ENCODE measurements around the gene MROH7. TPM values are rescaled to one million over a fixed set of nuclear protein-coding genes. Genes with fewer than 3 reads are reported as not detected.

Gene MROH7
- total and polyA plus RNA-seq, 4 donors: 0.07 to 2.8 (median 0.58) TPM

DNA sequence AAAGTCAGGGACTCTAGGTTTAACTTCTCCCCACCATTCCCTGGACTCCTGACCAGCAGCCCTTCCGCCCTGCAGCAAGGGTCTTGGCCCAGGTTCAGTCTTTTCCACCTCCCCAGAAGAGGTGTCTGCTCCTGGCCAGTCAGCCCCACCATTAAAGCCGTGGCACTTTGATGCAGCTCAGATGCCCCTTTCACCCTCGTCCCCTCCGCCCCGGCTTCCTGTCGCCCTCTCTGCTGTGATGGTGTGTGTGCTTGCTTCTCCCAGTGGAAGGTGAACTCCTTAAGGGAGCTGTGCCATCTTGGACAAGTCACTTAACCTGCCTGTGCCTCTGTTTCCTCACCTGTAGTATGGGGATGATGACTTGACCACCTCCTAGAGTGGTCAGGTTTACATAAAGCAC, 56.3 kb downstream of the MROH7 start (continued):
- no peak for TF ChIP-seq REST (IDR thresholded peaks at IDR 0.05)

GRCh38 chr1:54698346-54698745, 56.8 kb downstream of the MROH7 start:
- no peaks in the 10 kb centered on the region for H3K27me3 ChIP-seq (ENCODE audit: control insufficient read depth in 4 of 4, insufficient read depth in 4 of 4, low read length in 3 of 4)
- TF ChIP-seq SP1 (IDR thresholded peaks at IDR 0.05) (no peak), JUND (IDR thresholded peaks at IDR 0.05) (no peak), EGR1 (IDR thresholded peaks at IDR 0.05; ENCODE audit: low read depth in 2 of 2) (no peak), FOXA1 (IDR thresholded peaks at IDR 0.05) (no peak), HNF4G (IDR thresholded peaks at IDR 0.05) (no peak), HNF4A (conservative IDR thresholded peaks at IDR 0.05) (no peak), NR2F2 (IDR thresholded peaks at IDR 0.05) (no peak), FOXA2 (IDR thresholded peaks at IDR 0.05) (no peak), RAD21 (IDR thresholded peaks at IDR 0.05) (no peak), REST (IDR thresholded peaks at IDR 0.05) (no peak)
- TF ChIP-seq, protein P1, sequence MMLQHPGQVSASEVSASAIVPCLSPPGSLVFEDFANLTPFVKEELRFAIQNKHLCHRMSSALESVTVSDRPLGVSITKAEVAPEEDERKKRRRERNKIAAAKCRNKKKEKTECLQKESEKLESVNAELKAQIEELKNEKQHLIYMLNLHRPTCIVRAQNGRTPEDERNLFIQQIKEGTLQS (IDR thresholded peaks at IDR 0.05): no peak
- WGBS: 86% methylated on average over 8 of the region's 8 CpGs
- H3K9me3 ChIP-seq (ENCODE audit: control insufficient read depth in 4 of 4, low read length in 3 of 4): no peaks in the 10 kb centered on the region
- H3K9ac ChIP-seq (ENCODE audit: low read depth in 1 of 2, low read length in 2 of 2): no peak overlapping the region
- no peak overlapping the region for H3K4me3 ChIP-seq (ENCODE audit: low read depth in 1 of 3, low read length in 3 of 3)
- H3K27ac ChIP-seq (ENCODE audit: low read depth in 1 of 2, low read length in 2 of 2): no peak overlapping the region
- no peaks in the 10 kb centered on the region for H3K4me1 ChIP-seq (ENCODE audit: control insufficient read depth in 4 of 4, insufficient read depth in 4 of 4, low read length in 3 of 4)
- peaks cover 0 to 24% (median 7%) of the 10 kb centered on the region in 4 donors for H3K36me3 ChIP-seq (ENCODE audit: control insufficient read depth in 4 of 4, insufficient read depth in 3 of 4, low read depth in 1 of 4, low read length in 3 of 4)
- no peak for DNase-seq (ENCODE audit: low spot score)

DNA sequence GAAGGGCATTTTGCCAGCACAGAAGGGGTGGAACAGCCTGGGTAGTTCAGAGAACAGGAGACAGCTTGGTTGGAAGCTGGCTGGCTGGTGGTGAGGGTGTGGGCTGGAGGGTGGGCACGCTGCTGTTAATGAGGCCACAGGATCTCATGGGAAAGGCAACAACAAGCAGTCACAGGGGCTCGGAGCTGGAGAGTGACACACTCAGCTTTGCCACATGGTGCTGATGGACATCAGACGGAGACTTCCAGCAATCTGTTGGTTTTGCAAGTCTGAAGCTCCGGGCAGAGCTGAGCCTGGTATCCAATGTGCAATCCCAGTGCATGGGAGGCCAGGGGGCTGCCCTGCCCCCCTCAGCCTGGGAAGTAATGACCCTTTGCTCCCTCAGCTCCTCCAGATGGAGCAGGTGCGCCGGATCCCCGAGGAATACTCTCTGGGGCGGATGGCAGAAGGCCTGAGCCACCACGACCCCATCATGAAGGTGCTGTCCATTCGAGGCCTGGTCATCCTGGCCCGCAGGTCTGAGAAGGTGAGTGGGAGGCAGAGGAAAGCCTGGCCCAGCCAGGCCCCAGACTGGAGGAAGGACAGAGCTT, 58.4 kb downstream of the MROH7 start:
- Histone ChIP-seq H3K27ac (ENCODE audit: low read depth in 1 of 2, low read length in 2 of 2) (no peak overlapping the region), H3K9ac (ENCODE audit: low read depth in 1 of 2, low read length in 2 of 2) (no peak overlapping the region), H3K27me3 (ENCODE audit: control insufficient read depth in 4 of 4, insufficient read depth in 4 of 4, low read length in 3 of 4) (no peaks in the 10 kb centered on the region), H3K4me1 (ENCODE audit: control insufficient read depth in 4 of 4, insufficient read depth in 4 of 4, low read length in 3 of 4) (no peaks in the 10 kb centered on the region), H3K9me3 (ENCODE audit: control insufficient read depth in 4 of 4, low read length in 3 of 4) (no peaks in the 10 kb centered on the region), H3K4me3 (ENCODE audit: low read depth in 1 of 3, low read length in 3 of 3) (no peak overlapping the region), H3K36me3 (ENCODE audit: control insufficient read depth in 4 of 4, insufficient read depth in 3 of 4, low read depth in 1 of 4, low read length in 3 of 4) (peaks cover 0 to 25% (median 8%) of the 10 kb centered on the region in 4 donors)
- no peak for DNase-seq (ENCODE audit: low spot score)
- 94% methylated on average over 11 of the region's 11 CpGs for WGBS
- TF ChIP-seq RAD21 (IDR thresholded peaks at IDR 0.05): no peak
- TF ChIP-seq YY1 (IDR thresholded peaks at IDR 0.05): no peak
- TF ChIP-seq FOXA1 (IDR thresholded peaks at IDR 0.05): no peak
- no peak for TF ChIP-seq HNF4G (IDR thresholded peaks at IDR 0.05)
- no peak for TF ChIP-seq CTCF (IDR thresholded peaks at IDR 0.05; ENCODE audit: low read depth, low read length, missing input control)
- no peak for TF ChIP-seq REST (IDR thresholded peaks at IDR 0.05)
- TF ChIP-seq, protein P2, sequence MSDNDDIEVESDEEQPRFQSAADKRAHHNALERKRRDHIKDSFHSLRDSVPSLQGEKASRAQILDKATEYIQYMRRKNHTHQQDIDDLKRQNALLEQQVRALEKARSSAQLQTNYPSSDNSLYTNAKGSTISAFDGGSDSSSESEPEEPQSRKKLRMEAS (IDR thresholded peaks at IDR 0.05): no peak
- TF ChIP-seq NR2F2 (IDR thresholded peaks at IDR 0.05): no peak
- TF ChIP-seq EGR1 (IDR thresholded peaks at IDR 0.05; ENCODE audit: low read depth in 2 of 2): no peak

Data from liver (tissue), 9 donors.